DOHH2 (cell line): ENCODE results near the gene C22orf23.

Experiments used
- EZH2phosphoT487 ChIP-seq: fragments of 200-600 bp; sonication (generic); IDR thresholded peaks from 2 replicates; pipeline ENCODE4 v1.6.1; 2017; ENCODE audit warnings: borderline replicate concordance, mild to moderate bottlenecking, antibody characterized with exemption, low read length, moderate library complexity, mixed read lengths
- TF ChIP-seq, protein P1 (sequence below): fragments of 200-600 bp; sonication (generic); IDR thresholded peaks from one replicate; pipeline ENCODE4 v1.5.1; 2014; ENCODE audit warnings: antibody characterized with exemption, mild to moderate bottlenecking, low read depth, low read length; ENCODE audit not compliant: poor library complexity, severe bottlenecking

DNA sequence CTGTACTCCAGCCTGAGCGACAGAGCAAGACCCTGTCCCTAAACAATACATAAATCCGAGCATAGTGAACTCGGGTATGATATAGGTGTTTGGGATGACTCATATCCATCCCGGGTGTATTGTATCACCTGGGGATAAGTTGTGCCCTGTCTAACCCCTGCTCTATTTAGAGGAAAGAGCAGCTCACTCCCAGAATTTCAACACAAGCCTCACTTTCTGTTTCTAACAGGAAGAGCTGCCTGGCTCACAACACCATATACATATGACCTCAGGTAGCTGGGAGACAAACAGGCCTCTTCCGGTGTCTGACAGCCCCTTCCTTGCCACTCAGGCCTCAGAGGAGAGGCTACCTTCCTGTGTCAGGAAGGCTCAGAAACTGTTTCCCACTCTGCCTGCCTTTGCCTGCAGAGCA is 57.2 kb downstream of the C22orf23 start:
- TF ChIP-seq, protein P1, sequence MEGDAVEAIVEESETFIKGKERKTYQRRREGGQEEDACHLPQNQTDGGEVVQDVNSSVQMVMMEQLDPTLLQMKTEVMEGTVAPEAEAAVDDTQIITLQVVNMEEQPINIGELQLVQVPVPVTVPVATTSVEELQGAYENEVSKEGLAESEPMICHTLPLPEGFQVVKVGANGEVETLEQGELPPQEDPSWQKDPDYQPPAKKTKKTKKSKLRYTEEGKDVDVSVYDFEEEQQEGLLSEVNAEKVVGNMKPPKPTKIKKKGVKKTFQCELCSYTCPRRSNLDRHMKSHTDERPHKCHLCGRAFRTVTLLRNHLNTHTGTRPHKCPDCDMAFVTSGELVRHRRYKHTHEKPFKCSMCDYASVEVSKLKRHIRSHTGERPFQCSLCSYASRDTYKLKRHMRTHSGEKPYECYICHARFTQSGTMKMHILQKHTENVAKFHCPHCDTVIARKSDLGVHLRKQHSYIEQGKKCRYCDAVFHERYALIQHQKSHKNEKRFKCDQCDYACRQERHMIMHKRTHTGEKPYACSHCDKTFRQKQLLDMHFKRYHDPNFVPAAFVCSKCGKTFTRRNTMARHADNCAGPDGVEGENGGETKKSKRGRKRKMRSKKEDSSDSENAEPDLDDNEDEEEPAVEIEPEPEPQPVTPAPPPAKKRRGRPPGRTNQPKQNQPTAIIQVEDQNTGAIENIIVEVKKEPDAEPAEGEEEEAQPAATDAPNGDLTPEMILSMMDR, result no peak
- TF ChIP-seq EZH2phosphoT487, result no peak
